ENCODE measurements around the gene CTSG. TPM values are rescaled to one million over a fixed set of nuclear protein-coding genes. Genes with fewer than 3 reads are reported as not detected.

The CTSG gene
- total RNA-seq, 1 donor from 2014 or later: not detected

- TF ChIP-seq CTCF (IDR thresholded peaks at IDR 0.05; ENCODE audit: unreplicated experiment): no peak
- H3K27ac Mint-ChIP-seq: no peak overlapping the region
- no peaks in the 10 kb centered on the region for H3K27me3 Mint-ChIP-seq (ENCODE audit: low read depth)
- no peaks in the 10 kb centered on the region for H3K4me1 Mint-ChIP-seq
- peaks cover 82% of the 10 kb centered on the region for H3K9me3 Mint-ChIP-seq
- DNase-seq (ENCODE audit: low spot score in 2 of 2, unreplicated experiment in 2 of 2): no peak
- H3K36me3 Mint-ChIP-seq: peaks cover 1% of the 10 kb centered on the region
- no peak overlapping the region for H3K4me3 Mint-ChIP-seq
Observed at GRCh38 chr14:24607635-24608514, 31.8 kb upstream of the CTSG start.

GRCh38 chr14:24607081-24607480 lies 31.0 kb upstream of the CTSG start:
- TF ChIP-seq CTCF (IDR thresholded peaks at IDR 0.05; ENCODE audit: unreplicated experiment): no peak
- no peaks in the 10 kb centered on the region for H3K4me1 Mint-ChIP-seq
- H3K36me3 Mint-ChIP-seq: no peaks in the 10 kb centered on the region
- no peak for DNase-seq (ENCODE audit: low spot score in 2 of 2, unreplicated experiment in 2 of 2)
- no peak overlapping the region for H3K4me3 Mint-ChIP-seq
- peaks cover 74% of the 10 kb centered on the region for H3K9me3 Mint-ChIP-seq
- H3K27me3 Mint-ChIP-seq (ENCODE audit: low read depth): no peaks in the 10 kb centered on the region
- no peak overlapping the region for H3K27ac Mint-ChIP-seq

- Mint-ChIP-seq H3K27ac (no peak overlapping the region), H3K27me3 (ENCODE audit: low read depth) (no peaks in the 10 kb centered on the region), H3K4me3 (no peak overlapping the region), H3K36me3 (no peaks in the 10 kb centered on the region), H3K9me3 (peaks cover 71% of the 10 kb centered on the region), H3K4me1 (no peaks in the 10 kb centered on the region)
- no peak for TF ChIP-seq CTCF (IDR thresholded peaks at IDR 0.05; ENCODE audit: unreplicated experiment)
- DNase-seq (ENCODE audit: low spot score in 2 of 2, unreplicated experiment in 2 of 2): no peak
Observed at GRCh38 chr14:24606297-24606696, 30.2 kb upstream of the CTSG start.

- Mint-ChIP-seq H3K36me3 (no peaks in the 10 kb centered on the region), H3K27ac (no peak overlapping the region), H3K27me3 (ENCODE audit: low read depth) (no peaks in the 10 kb centered on the region), H3K9me3 (peaks cover 69% of the 10 kb centered on the region), H3K4me1 (no peaks in the 10 kb centered on the region), H3K4me3 (no peak overlapping the region)
- peak; percentile 26 for TF ChIP-seq CTCF (IDR thresholded peaks at IDR 0.05; ENCODE audit: unreplicated experiment)
- no peak for DNase-seq (ENCODE audit: low spot score in 2 of 2, unreplicated experiment in 2 of 2)
Observed at GRCh38 chr14:24605435-24606190, 29.6 kb upstream of the CTSG start.

GRCh38 chr14:24597403-24597802 lies 21.4 kb upstream of the CTSG start:
- Mint-ChIP-seq H3K4me1 (no peaks in the 10 kb centered on the region), H3K9me3 (peaks cover 86% of the 10 kb centered on the region), H3K27ac (no peak overlapping the region), H3K27me3 (ENCODE audit: low read depth) (no peaks in the 10 kb centered on the region), H3K36me3 (no peaks in the 10 kb centered on the region), H3K4me3 (no peak overlapping the region)
- DNase-seq (ENCODE audit: low spot score in 2 of 2, unreplicated experiment in 2 of 2): no peak
- TF ChIP-seq CTCF (IDR thresholded peaks at IDR 0.05; ENCODE audit: unreplicated experiment): no peak
